ENCODE results near the gene DLG2.

DLG2 gene

DNA sequence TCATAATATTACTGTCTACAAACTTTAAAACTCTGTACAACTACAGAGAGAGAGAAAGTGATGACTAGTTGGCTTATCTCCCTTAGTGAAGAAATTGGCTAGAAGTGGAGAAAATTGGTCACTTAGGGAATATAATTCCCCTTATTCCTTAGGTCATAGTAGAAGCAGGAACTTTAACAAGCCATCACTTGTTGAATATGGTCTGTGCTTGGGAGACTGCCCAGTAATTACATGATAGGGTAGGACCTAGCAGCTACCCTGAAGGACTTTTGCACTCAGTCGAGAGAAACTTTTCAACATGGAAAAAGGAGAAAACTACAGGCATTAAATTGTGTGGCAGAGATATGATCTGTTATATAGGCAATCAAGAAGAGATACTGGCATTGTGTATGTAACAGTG, 1764.5 kb downstream of the DLG2 start:
- no peaks in the 10 kb centered on the region for H3K79me2 ChIP-seq (ENCODE audit: insufficient read depth, low read length)
- no peaks in the 10 kb centered on the region for H4K20me1 ChIP-seq (ENCODE audit: insufficient read depth, low read length)
- no peak overlapping the region for H3K9ac ChIP-seq (ENCODE audit: low read length)
- no peaks in the 10 kb centered on the region for H3K9me2 ChIP-seq (ENCODE audit: low read depth, low read length)
- H3K27me3 ChIP-seq (ENCODE audit: insufficient read depth, low read length): no peaks in the 10 kb centered on the region
- no peak overlapping the region for H3K4me2 ChIP-seq (ENCODE audit: low read length)
- H3K4me1 ChIP-seq (ENCODE audit: insufficient read depth, low read length, severe bottlenecking): no peaks in the 10 kb centered on the region
- no peaks in the 10 kb centered on the region for H3F3A ChIP-seq (ENCODE audit: insufficient read depth, low read length)
- no peaks in the 10 kb centered on the region for H3K36me3 ChIP-seq (ENCODE audit: insufficient read depth, low read length)
- no peak for TF ChIP-seq EZH2 (IDR thresholded peaks at IDR 0.05; ENCODE audit: borderline replicate concordance, low read length)
- TF ChIP-seq, protein P1, sequence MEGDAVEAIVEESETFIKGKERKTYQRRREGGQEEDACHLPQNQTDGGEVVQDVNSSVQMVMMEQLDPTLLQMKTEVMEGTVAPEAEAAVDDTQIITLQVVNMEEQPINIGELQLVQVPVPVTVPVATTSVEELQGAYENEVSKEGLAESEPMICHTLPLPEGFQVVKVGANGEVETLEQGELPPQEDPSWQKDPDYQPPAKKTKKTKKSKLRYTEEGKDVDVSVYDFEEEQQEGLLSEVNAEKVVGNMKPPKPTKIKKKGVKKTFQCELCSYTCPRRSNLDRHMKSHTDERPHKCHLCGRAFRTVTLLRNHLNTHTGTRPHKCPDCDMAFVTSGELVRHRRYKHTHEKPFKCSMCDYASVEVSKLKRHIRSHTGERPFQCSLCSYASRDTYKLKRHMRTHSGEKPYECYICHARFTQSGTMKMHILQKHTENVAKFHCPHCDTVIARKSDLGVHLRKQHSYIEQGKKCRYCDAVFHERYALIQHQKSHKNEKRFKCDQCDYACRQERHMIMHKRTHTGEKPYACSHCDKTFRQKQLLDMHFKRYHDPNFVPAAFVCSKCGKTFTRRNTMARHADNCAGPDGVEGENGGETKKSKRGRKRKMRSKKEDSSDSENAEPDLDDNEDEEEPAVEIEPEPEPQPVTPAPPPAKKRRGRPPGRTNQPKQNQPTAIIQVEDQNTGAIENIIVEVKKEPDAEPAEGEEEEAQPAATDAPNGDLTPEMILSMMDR (IDR thresholded peaks at IDR 0.05; ENCODE audit: low read length): no peak
- H3K9me3 ChIP-seq (ENCODE audit: low read length): no peaks in the 10 kb centered on the region
- H2AFZ ChIP-seq (ENCODE audit: low read length): no peak overlapping the region
- no peak overlapping the region for H3K4me3 ChIP-seq (ENCODE audit: low read depth, low read length, poor library complexity, severe bottlenecking)
- no peak overlapping the region for H3K27ac ChIP-seq (ENCODE audit: low read depth, low read length, poor library complexity, severe bottlenecking)

DNA sequence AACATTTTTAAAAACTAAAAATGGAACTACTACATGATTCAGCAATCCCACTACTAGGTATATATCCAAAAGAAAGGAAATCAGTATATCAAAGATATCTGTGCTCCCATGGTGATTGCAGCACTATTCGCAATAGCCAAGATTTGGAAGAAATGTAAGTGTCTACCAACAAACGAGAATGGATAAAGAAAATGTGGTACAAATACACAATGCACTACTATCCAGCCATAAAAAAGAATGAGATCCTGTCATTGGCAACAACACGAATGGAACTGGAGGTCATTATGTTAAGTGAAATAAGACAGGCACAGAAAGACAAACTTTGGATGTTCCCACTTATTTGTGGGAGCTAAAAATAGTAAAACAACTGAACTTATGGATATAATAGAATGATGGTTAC, 1765.1 kb downstream of the DLG2 start:
- Histone ChIP-seq H2AFZ (ENCODE audit: low read length) (no peak overlapping the region), H3K9ac (ENCODE audit: low read length) (no peak overlapping the region), H3K4me2 (ENCODE audit: low read length) (no peak overlapping the region), H3K79me2 (ENCODE audit: insufficient read depth, low read length) (no peaks in the 10 kb centered on the region), H3K4me1 (ENCODE audit: insufficient read depth, low read length, severe bottlenecking) (no peaks in the 10 kb centered on the region), H3F3A (ENCODE audit: insufficient read depth, low read length) (no peaks in the 10 kb centered on the region), H3K9me2 (ENCODE audit: low read depth, low read length) (no peaks in the 10 kb centered on the region), H3K4me3 (ENCODE audit: low read depth, low read length, poor library complexity, severe bottlenecking) (no peak overlapping the region), H3K27me3 (ENCODE audit: insufficient read depth, low read length) (no peaks in the 10 kb centered on the region), H4K20me1 (ENCODE audit: insufficient read depth, low read length) (no peaks in the 10 kb centered on the region), H3K9me3 (ENCODE audit: low read length) (no peaks in the 10 kb centered on the region), H3K27ac (ENCODE audit: low read depth, low read length, poor library complexity, severe bottlenecking) (no peak overlapping the region), H3K36me3 (ENCODE audit: insufficient read depth, low read length) (no peaks in the 10 kb centered on the region)
- TF ChIP-seq EZH2 (IDR thresholded peaks at IDR 0.05; ENCODE audit: borderline replicate concordance, low read length): no peak
- TF ChIP-seq, protein P1 (IDR thresholded peaks at IDR 0.05; ENCODE audit: low read length): no peak

DNA sequence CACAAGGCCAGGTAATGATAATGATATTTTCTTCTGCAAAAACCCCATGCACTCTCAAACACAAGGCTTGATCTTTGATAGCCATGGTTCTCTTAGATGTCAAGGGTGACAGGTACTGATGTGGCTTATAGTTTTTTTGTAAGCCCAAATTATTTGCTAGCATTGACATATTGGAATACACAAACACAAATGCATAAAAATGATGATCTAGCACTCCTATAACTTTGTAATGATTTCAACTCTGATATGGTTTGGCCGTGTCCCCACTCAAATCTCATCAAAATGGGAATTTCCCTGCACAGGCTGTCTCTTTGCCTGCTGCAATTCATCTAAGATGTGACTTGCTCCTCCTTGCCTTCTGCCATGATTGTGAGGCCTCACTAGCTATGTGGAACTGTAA, 1768.5 kb downstream of the DLG2 start:
- no peaks in the 10 kb centered on the region for H3K79me2 ChIP-seq (ENCODE audit: insufficient read depth, low read length)
- H3K4me2 ChIP-seq (ENCODE audit: low read length): no peak overlapping the region
- H2AFZ ChIP-seq (ENCODE audit: low read length): no peak overlapping the region
- H3K27me3 ChIP-seq (ENCODE audit: insufficient read depth, low read length): no peaks in the 10 kb centered on the region
- no peaks in the 10 kb centered on the region for H4K20me1 ChIP-seq (ENCODE audit: insufficient read depth, low read length)
- no peaks in the 10 kb centered on the region for H3K4me1 ChIP-seq (ENCODE audit: insufficient read depth, low read length, severe bottlenecking)
- H3K4me3 ChIP-seq (ENCODE audit: low read depth, low read length, poor library complexity, severe bottlenecking): no peak overlapping the region
- no peaks in the 10 kb centered on the region for H3K9me3 ChIP-seq (ENCODE audit: low read length)
- no peak overlapping the region for H3K27ac ChIP-seq (ENCODE audit: low read depth, low read length, poor library complexity, severe bottlenecking)
- H3F3A ChIP-seq (ENCODE audit: insufficient read depth, low read length): no peaks in the 10 kb centered on the region
- H3K36me3 ChIP-seq (ENCODE audit: insufficient read depth, low read length): no peaks in the 10 kb centered on the region
- H3K9ac ChIP-seq (ENCODE audit: low read length): no peak overlapping the region
- no peaks in the 10 kb centered on the region for H3K9me2 ChIP-seq (ENCODE audit: low read depth, low read length)
- TF ChIP-seq, protein P1 (IDR thresholded peaks at IDR 0.05; ENCODE audit: low read length): no peak
- no peak for TF ChIP-seq EZH2 (IDR thresholded peaks at IDR 0.05; ENCODE audit: borderline replicate concordance, low read length)

Measured in OCI-LY1 (cell line).